Activated naive CD8-positive, alpha-beta T cell treated with anti-CD3 and anti-CD28 coated beads for 36 hours (primary cell): ENCODE measurements around the gene SOX15. TPM values are rescaled to one million over a fixed set of nuclear protein-coding genes. Genes with fewer than 3 reads are reported as not detected.
"Not testable (repeated sequence)": the region's sequence is repeated elsewhere in the genome, so short reads cannot be mapped to it uniquely, and the experiment has no call there.

Experiments
- DNase-seq: peaks from one replicate; pipeline ENCODE4 v3.0.0; 2021
- H3K27ac Mint-ChIP-seq: one replicate; pipeline ENCODE4 v1.8.0; 2022; ENCODE audit warnings: mild to moderate bottlenecking, moderate library complexity, mixed read lengths
- H3K27me3 Mint-ChIP-seq: one replicate; pipeline ENCODE4 v1.8.0; 2022; ENCODE audit warnings: mild to moderate bottlenecking, mixed read lengths
- H3K36me3 Mint-ChIP-seq: one replicate; pipeline ENCODE4 v1.8.0; 2021; ENCODE audit warnings: mild to moderate bottlenecking, mixed read lengths
- H3K4me1 Mint-ChIP-seq: one replicate; pipeline ENCODE4 v1.8.0; 2021; ENCODE audit warnings: mixed read lengths
- H3K4me3 Mint-ChIP-seq: one replicate; pipeline ENCODE4 v1.8.0; 2022; ENCODE audit warnings: mild to moderate bottlenecking, moderate library complexity, mixed read lengths
- H3K9me3 Mint-ChIP-seq: one replicate; pipeline ENCODE4 v1.8.0; 2022; ENCODE audit warnings: mixed read lengths
- total RNA-seq, 2 experiments: library from RNA; stranded (reverse); gene quantifications; one replicate each; pipeline ENCODE4 v1.2.3, GENCODE V29; 2021

The SOX15 gene
- total RNA-seq, 2 experiments from 2014 or later = 0.28 to 0.35 TPM

DNA sequence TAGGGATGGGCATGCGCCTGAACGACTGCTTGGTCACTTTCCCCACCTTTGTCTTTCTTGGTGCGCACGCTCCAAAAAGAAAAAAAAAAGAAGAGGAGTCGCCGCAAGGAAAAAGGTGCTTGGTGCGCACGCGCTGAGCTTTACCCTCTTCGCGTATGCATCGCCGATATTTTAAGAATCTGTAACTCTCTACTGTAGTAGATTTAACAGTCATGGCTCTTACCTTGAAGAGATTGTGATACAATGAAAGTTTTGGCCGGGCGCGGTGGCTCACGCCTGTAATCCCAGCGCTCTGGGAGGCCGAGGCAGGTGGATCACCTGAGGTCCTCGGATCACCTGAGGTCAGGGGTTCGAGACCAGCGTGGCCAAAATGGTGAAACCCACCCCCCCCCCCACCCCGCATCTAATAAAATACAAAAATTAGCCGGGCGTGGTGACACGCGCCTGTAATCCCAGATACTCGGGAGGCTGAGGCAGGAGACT is 25.4 kb upstream of the SOX15 start:
- Mint-ChIP-seq H3K4me1 (peaks cover 32% of the 10 kb centered on the region), H3K36me3 (peaks cover 22% of the 10 kb centered on the region), H3K9me3 (no peaks in the 10 kb centered on the region), H3K27ac (peak overlapping the region; percentile 87), H3K4me3 (peak overlapping the region; percentile 80), H3K27me3 (no peaks in the 10 kb centered on the region)
- DNase-seq = no peak

DNA sequence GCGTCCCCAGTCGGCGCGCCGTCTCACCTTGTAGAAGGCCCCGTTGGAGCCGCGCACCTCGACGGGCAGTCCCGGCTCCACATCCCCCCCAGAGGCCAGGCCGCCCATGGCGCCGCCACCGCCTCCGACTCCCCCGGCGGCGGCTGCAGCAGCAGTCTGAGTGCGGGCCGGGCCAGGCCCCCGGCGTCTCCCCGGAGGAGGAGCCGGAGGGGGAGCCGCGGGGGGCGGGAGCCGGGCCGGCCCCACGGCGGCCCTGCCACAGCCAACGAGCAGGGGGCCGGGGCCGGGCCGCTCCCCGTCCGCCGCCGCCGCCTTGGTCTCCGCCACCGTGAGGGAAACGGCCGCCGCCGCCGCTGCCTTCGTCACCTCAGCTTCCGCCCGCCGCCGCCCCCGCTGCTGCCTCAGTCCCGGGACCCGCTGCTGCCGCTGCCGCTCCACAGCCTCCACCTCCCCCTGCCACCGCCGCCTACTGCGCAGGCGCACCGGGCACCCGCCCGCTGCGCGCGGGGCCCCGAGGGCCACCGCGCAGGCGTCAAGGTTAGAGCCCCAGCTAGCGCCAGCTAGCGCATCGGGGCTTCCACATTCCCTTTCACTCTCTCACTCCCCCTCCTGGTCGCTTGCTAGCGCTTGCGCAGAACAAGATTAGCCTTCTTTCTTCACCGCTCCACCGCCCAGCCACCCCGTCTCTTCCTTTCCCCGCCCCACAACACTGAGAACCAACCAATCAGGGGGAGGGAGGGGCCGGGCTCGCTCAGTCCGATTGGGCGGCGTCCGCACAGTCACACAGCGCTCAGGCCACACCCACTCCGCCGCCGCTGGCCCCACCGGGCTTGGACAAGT is 24.8 kb upstream of the SOX15 start, which contains the start of gene FXR2:
Gene FXR2 (minus strand): TSS at position 473 of the 840 bp plus-strand sequence. CDS start 365 bp downstream, at position 108.
- peak within 1 kb of the TSS; percentile 90 for H3K4me3 Mint-ChIP-seq
- peak within 1 kb of the TSS; percentile 87 for H3K27ac Mint-ChIP-seq
- peak; percentile 99 for DNase-seq
- H3K9me3 Mint-ChIP-seq = no peaks in the 10 kb centered on the region
- H3K4me1 Mint-ChIP-seq = peaks cover 34% of the 10 kb centered on the region
- H3K27me3 Mint-ChIP-seq = no peaks in the 10 kb centered on the region
- peaks cover 22% of the 10 kb centered on the region for H3K36me3 Mint-ChIP-seq

DNA sequence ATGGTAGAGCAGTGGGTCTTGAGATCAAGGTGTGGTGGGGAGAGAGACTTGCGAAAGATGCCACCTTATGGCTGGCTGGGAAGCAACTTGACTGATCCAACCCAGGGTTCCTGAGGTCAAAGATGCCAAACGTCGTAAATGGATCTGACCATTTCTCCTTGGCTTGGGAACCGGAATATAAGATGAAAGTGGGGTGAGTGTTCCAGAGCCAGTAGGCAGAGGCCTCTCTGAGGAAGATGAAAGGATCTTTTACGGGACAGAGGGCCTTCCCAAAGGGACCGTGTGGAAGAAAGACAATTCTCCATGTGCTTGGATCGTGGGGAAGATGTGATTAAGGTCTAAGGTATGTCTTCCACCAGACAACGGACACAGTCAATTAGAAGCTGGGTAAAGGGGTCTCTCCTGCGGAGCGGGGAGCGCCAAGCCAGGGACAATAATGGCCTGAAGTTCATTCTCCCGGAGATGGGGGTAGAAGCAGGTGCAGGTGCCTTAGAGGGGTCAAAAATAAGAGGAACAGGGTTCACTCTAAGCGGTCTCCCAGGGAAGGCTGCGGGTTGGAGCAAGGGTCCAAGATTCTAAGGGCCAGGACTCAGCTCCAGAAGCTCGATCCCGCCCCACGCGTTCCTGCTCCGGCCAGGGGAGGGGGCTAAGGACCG is 24.0 kb upstream of the SOX15 start:
- Mint-ChIP-seq H3K36me3 (peaks cover 24% of the 10 kb centered on the region), H3K27ac (peak overlapping the region; percentile 82), H3K4me1 (peaks cover 38% of the 10 kb centered on the region), H3K27me3 (no peaks in the 10 kb centered on the region), H3K9me3 (no peaks in the 10 kb centered on the region), H3K4me3 (peak overlapping the region; percentile 90)
- DNase-seq = no peak

GRCh38 chr17:7612294-7612640 is 22.4 kb upstream of the SOX15 start:
- peak overlapping the region; percentile 57 for H3K4me3 Mint-ChIP-seq
- H3K27me3 Mint-ChIP-seq = no peaks in the 10 kb centered on the region
- H3K36me3 Mint-ChIP-seq = peaks cover 24% of the 10 kb centered on the region
- H3K4me1 Mint-ChIP-seq = peaks cover 38% of the 10 kb centered on the region
- no peaks in the 10 kb centered on the region for H3K9me3 Mint-ChIP-seq
- DNase-seq = no peak
- H3K27ac Mint-ChIP-seq = no peak overlapping the region

DNA sequence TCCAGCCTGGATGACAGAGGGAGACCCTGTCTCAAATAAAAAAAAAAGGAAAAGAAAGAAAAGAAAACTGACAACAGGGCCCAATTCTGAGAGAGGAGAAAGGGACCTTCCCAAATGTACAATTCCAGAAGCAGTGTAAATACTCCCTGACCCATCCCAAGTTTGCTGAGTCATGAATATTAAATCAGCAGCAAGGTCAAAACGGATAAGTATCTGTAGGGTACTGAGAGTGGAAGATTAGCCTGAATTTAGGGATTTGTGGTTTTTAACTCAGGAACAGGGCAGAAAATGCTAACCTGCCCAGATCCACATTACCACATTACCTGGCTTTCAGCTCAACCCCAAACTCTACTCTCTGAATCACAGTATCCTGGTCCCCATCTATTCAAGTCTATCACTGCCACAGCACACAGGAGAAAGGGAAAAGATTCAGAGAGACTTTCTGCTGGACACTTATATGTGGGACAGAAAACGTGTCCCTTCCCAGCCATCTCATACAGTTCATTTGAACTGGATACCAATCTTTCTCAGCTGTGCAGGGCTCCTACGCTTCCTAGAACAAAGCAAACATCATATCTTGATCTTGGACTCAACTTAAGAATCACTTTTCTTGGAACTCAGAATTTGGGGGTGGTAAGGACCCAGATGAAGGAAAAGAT is 21.9 kb upstream of the SOX15 start:
- H3K4me3 Mint-ChIP-seq = peak overlapping the region; percentile 57
- peaks cover 38% of the 10 kb centered on the region for H3K4me1 Mint-ChIP-seq
- no peak for DNase-seq
- H3K9me3 Mint-ChIP-seq = no peaks in the 10 kb centered on the region
- H3K27me3 Mint-ChIP-seq = no peaks in the 10 kb centered on the region
- H3K36me3 Mint-ChIP-seq = peaks cover 24% of the 10 kb centered on the region
- no peak overlapping the region for H3K27ac Mint-ChIP-seq

GRCh38 chr17:7610641-7611040 is 20.7 kb upstream of the SOX15 start:
- Mint-ChIP-seq H3K36me3 (peaks cover 28% of the 10 kb centered on the region), H3K4me1 (peaks cover 41% of the 10 kb centered on the region), H3K27ac (no peak overlapping the region), H3K9me3 (no peaks in the 10 kb centered on the region), H3K27me3 (no peaks in the 10 kb centered on the region), H3K4me3 (no peak overlapping the region)
- no peak for DNase-seq

DNA sequence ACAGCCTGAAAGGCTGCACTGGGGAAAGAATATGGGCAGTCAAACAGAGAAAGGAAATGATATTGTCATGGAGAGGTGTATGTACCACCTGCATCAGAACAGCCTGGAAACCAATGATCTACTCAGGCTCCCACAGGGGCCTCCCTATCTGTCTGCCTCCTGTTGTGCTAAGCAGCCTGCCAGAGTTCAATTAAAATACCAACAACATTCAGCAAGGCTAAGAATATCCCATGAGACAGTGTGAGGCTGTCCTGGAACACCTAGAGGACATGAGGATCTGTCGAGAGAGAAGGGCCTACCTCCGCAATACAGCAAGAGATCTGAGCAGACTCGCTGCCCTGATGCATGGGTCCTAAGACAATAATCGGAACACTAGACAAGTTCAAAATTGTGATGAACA is 16.4 kb upstream of the SOX15 start:
- Mint-ChIP-seq H3K36me3 (peaks cover 29% of the 10 kb centered on the region), H3K27ac (no peak overlapping the region), H3K4me3 (no peak overlapping the region), H3K9me3 (no peaks in the 10 kb centered on the region), H3K4me1 (peaks cover 17% of the 10 kb centered on the region), H3K27me3 (no peaks in the 10 kb centered on the region)
- DNase-seq = no peak

DNA sequence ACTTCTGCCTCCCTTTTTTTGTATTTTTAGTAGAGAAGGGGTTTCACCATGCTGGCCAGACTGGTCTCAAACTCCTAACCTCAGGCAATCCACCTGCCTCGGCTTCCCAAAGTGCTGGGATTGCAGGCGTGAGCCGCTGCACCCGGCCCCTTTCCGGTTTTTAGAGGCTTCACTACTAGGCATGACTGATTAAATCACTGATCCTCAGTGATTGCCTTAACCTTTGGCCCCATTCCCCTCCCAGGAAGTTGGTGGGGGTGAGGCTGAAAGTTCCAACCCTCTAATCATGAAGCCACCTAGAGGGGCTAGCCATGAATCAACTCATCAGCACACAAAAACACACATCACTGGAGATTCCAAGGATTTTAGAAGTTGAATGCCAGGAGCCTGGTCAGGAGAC is 7.7 kb upstream of the SOX15 start:
- H3K4me1 Mint-ChIP-seq, H3K27me3 Mint-ChIP-seq, H3K27ac Mint-ChIP-seq, H3K9me3 Mint-ChIP-seq, DNase-seq, H3K4me3 Mint-ChIP-seq: not testable (repeated sequence)
- peaks cover 23% of the 10 kb centered on the region for H3K36me3 Mint-ChIP-seq

GRCh38 chr17:7593296-7593695 is 3.4 kb upstream of the SOX15 start:
- DNase-seq = no peak
- H3K27ac Mint-ChIP-seq = no peak overlapping the region
- peaks cover 2% of the 10 kb centered on the region for H3K4me1 Mint-ChIP-seq
- H3K36me3 Mint-ChIP-seq = peaks cover 18% of the 10 kb centered on the region
- H3K27me3 Mint-ChIP-seq = no peaks in the 10 kb centered on the region
- H3K9me3 Mint-ChIP-seq = no peaks in the 10 kb centered on the region
- no peak overlapping the region for H3K4me3 Mint-ChIP-seq

GRCh38 chr17:7592422-7593021 is 2.6 kb upstream of the SOX15 start:
- Mint-ChIP-seq H3K27ac (no peak overlapping the region), H3K4me1 (peaks cover 2% of the 10 kb centered on the region), H3K36me3 (peaks cover 20% of the 10 kb centered on the region), H3K4me3 (no peak overlapping the region), H3K9me3 (no peaks in the 10 kb centered on the region), H3K27me3 (no peaks in the 10 kb centered on the region)
- DNase-seq = no peak

DNA sequence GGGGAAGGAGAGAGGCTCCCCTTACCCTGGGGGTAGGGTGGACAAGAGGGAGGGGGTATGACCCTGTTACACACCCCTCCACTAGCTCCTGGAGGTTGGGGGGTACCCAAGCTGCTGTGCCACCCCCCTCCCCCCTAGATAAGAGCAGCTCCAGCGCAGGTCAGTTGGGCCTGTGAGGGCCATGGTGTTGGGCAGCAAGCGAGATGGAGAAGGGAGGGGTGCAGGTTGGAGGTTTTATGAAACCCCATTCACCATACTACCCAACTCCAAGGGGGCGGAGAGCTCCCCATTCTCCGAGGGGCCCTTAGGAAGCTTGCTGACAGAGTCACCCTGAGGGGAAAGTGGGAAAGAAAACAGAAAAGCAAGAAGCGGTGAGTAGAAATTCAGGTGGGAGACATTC is 1.7 kb upstream of the SOX15 start:
- H3K4me1 Mint-ChIP-seq = peaks cover 5% of the 10 kb centered on the region
- H3K4me3 Mint-ChIP-seq = no peak overlapping the region
- no peaks in the 10 kb centered on the region for H3K27me3 Mint-ChIP-seq
- H3K9me3 Mint-ChIP-seq = no peaks in the 10 kb centered on the region
- peaks cover 23% of the 10 kb centered on the region for H3K36me3 Mint-ChIP-seq
- no peak for DNase-seq
- H3K27ac Mint-ChIP-seq = peak overlapping the region; percentile 18

GRCh38 chr17:7590743-7591142 is 849 bp upstream of the SOX15 start:
- peaks cover 24% of the 10 kb centered on the region for H3K36me3 Mint-ChIP-seq
- peaks cover 6% of the 10 kb centered on the region for H3K4me1 Mint-ChIP-seq
- DNase-seq = no peak
- no peaks in the 10 kb centered on the region for H3K9me3 Mint-ChIP-seq
- H3K27ac Mint-ChIP-seq = no peak overlapping the region
- H3K4me3 Mint-ChIP-seq = no peak overlapping the region
- no peaks in the 10 kb centered on the region for H3K27me3 Mint-ChIP-seq

GRCh38 chr17:7589204-7589868 is 558 bp downstream of the SOX15 start:
- peaks cover 11% of the 10 kb centered on the region for H3K4me1 Mint-ChIP-seq
- H3K27me3 Mint-ChIP-seq = no peaks in the 10 kb centered on the region
- no peak overlapping the region for H3K27ac Mint-ChIP-seq
- no peak overlapping the region for H3K4me3 Mint-ChIP-seq
- peaks cover 29% of the 10 kb centered on the region for H3K36me3 Mint-ChIP-seq
- peak; percentile 70 for DNase-seq
- no peaks in the 10 kb centered on the region for H3K9me3 Mint-ChIP-seq

DNA sequence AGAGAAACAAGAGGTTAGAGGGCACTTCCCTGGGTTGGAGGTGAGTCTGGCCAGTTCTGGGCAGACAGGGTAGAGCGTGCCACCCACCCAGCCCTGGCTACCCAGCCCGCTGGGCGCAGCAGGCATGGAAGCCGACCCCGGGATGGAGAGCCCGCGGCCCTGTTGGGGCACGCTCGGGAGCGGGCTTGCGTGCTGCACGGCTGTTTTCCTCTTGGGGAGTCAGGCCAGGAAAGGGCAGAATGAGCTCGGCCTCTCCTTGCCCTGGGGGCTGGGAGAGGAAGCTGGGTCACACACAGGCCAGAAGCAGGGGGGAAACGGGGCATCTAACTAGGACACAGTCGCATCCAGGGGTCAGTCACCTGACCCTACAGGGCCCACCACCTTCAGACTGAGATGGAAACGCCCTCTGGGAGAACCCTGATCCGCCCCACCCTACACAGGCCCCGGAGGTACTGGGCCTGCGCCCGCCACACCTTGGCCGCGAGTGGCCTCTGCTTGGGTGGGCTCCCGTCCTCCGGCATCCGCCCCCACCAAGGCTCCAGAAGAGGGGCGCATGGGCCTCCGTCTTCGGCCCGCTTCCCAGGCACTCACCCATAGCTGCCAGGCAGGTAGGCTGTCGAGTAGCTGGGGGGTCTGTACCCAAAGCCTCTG is 1.2 kb downstream of the SOX15 start:
- Mint-ChIP-seq H3K4me3 (no peak overlapping the region), H3K4me1 (peaks cover 11% of the 10 kb centered on the region), H3K27ac (no peak overlapping the region), H3K36me3 (peaks cover 30% of the 10 kb centered on the region), H3K27me3 (no peaks in the 10 kb centered on the region), H3K9me3 (no peaks in the 10 kb centered on the region)
- no peak for DNase-seq
